Keratinocyte (primary cell): ENCODE measurements around the gene PRIMPOL.
"Not testable (repeated sequence)": the region's sequence is repeated elsewhere in the genome, so short reads cannot be mapped to it uniquely, and the experiment has no call there.

Source experiments
- EZH2 ChIP-seq: IDR thresholded peaks from one replicate; pipeline ENCODE4 v1.6.1; 2012; ENCODE audit warnings: inconsistent platforms, mild to moderate bottlenecking, low read length, moderate library complexity
- TF ChIP-seq, protein P1 (sequence below), 3 experiments: IDR thresholded peaks in 1 of 3; conservative IDR thresholded peaks in 1 of 3; optimal IDR thresholded peaks in 1 of 3; 2 replicates in 2 of 3; 3 replicates in 1 of 3; pipeline versions ENCODE3 to v1.5.1; 2011; ENCODE audit warnings: low read length in 3 of 3, mild to moderate bottlenecking in 3 of 3, moderate library complexity in 2 of 3, control low read depth in 1 of 3, inconsistent platforms in 1 of 3; ENCODE audit not compliant: insufficient read depth in 2 of 3; ENCODE audit errors: extremely low read depth in 1 of 3

DNA sequence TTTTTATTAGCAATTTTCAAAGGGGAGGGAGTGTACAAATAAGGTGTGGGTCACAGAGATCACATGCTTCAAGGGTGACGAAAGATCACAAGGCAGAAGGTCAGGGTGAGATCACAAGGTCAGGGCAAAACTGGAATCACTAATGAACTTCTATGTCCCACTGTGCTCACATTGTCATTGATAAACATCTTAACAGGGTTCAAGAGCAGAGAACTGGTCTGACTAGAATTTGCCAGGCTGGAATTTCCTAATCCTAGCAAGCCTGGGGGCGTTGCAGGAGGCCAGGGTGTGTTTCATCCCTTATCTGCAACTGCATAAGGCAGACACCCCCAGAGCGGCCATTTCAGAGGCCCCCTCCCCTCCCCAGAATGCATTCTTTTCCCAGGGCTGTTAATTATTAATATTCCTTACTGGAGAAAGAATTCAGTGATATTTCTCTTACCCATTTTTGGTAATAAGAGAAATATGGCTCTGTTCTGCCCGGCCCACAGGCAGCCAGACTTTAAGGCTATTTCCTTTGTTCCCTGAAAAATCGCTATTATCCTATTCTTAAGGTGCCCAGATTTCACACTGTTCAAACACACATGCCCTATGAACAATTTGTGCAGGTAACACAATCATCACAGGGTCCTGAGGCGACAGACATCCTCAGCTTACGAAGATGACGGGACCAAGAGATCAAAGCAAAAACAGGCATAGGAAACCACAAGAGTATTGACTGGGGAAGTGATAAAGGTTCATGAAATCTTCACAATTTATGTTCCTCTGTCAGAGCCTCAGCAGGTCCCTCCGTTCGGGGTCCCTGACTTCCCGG lies 23.5 kb upstream of the PRIMPOL start:
- TF ChIP-seq, protein P1, sequence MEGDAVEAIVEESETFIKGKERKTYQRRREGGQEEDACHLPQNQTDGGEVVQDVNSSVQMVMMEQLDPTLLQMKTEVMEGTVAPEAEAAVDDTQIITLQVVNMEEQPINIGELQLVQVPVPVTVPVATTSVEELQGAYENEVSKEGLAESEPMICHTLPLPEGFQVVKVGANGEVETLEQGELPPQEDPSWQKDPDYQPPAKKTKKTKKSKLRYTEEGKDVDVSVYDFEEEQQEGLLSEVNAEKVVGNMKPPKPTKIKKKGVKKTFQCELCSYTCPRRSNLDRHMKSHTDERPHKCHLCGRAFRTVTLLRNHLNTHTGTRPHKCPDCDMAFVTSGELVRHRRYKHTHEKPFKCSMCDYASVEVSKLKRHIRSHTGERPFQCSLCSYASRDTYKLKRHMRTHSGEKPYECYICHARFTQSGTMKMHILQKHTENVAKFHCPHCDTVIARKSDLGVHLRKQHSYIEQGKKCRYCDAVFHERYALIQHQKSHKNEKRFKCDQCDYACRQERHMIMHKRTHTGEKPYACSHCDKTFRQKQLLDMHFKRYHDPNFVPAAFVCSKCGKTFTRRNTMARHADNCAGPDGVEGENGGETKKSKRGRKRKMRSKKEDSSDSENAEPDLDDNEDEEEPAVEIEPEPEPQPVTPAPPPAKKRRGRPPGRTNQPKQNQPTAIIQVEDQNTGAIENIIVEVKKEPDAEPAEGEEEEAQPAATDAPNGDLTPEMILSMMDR (optimal IDR thresholded peaks at IDR 0.05 in 1 of 3, IDR thresholded peaks at IDR 0.05 in 1 of 3, conservative IDR thresholded peaks at IDR 0.05 in 1 of 3; ENCODE audit: extremely low read depth in 1 of 3, insufficient read depth in 2 of 3, low read length in 3 of 3) = not testable (repeated sequence)
- TF ChIP-seq EZH2 = not testable (repeated sequence)
